GM12891 (cell line): ENCODE measurements around the gene SAP30BP.

Experiments used
- DNase-seq: peaks from one replicate; pipeline ENCODE4 v3.0.0; 2011; ENCODE audit warnings: low spot score; ENCODE audit not compliant: insufficient read length
- FAIRE-seq: peaks from 2 replicates; lab custom pipeline; 2011; peaks lifted over from hg19 to GRCh38; lab: Jason Lieb, UNC
- PAX5 ChIP-seq: IDR thresholded peaks from 2 replicates; pipeline ENCODE4 v1.6.1; 2011; ENCODE audit warnings: low read length, moderate library complexity, mild to moderate bottlenecking; ENCODE audit not compliant: insufficient read depth, severe bottlenecking
- POLR2A ChIP-seq: IDR thresholded peaks from 2 replicates; pipeline ENCODE4 v1.6.1; 2011; ENCODE audit warnings: low read depth, low read length, control low read depth
- POLR2AphosphoS5 ChIP-seq: IDR thresholded peaks from 2 replicates; pipeline ENCODE4 v1.6.1; 2011; ENCODE audit warnings: low read depth, low read length, control low read depth
- POU2F2 ChIP-seq: IDR thresholded peaks from 2 replicates; pipeline ENCODE4 v1.6.1; 2011; ENCODE audit warnings: low read depth, mild to moderate bottlenecking, control low read depth, low read length, moderate library complexity
- SPI1 ChIP-seq: IDR thresholded peaks from 2 replicates; pipeline ENCODE4 v1.6.1; 2011; ENCODE audit warnings: low read depth, low read length, control low read depth
- TAF1 ChIP-seq: IDR thresholded peaks from 2 replicates; pipeline ENCODE4 v1.6.1; 2011; ENCODE audit warnings: low read depth, low read length, control low read depth

The SAP30BP gene

GRCh38 chr17:75755205-75755901 is 88.2 kb downstream of the SAP30BP start:
- FAIRE-seq (no peak), DNase-seq (no peak)
- TF ChIP-seq POLR2A (no peak), TAF1 (no peak)

GRCh38 chr17:75755990-75756389 is 88.9 kb downstream of the SAP30BP start:
- TF ChIP-seq PAX5, result no peak
- TF ChIP-seq POLR2A, result no peak
- TF ChIP-seq POLR2AphosphoS5, result no peak
- TF ChIP-seq TAF1, result no peak
- no peak for TF ChIP-seq SPI1
- no peak for TF ChIP-seq POU2F2
- FAIRE-seq (no peak), DNase-seq (no peak)

- FAIRE-seq (no peak), DNase-seq (no peak)
- TF ChIP-seq PAX5, result no peak
- TF ChIP-seq POLR2A, result no peak
- TF ChIP-seq TAF1, result no peak
- no peak for TF ChIP-seq POU2F2
- TF ChIP-seq POLR2AphosphoS5, result no peak
- TF ChIP-seq SPI1, result no peak
Observed at GRCh38 chr17:75756451-75757085, 89.4 kb downstream of the SAP30BP start.

- DNase-seq, result no peak
- TF ChIP-seq SPI1 (no peak), TAF1 (no peak)
- FAIRE-seq, result no peak
Observed at GRCh38 chr17:75757086-75757681, 90.0 kb downstream of the SAP30BP start.
